B cell (primary cell): ENCODE results near the gene BST2. TPM values are rescaled to one million over a fixed set of nuclear protein-coding genes. Genes with fewer than 3 reads are reported as not detected.

Experiments
- ATAC-seq: fragments of 200-7000 bp; cut with Tn5 transposase; one replicate; pipeline ENCODE4 v1.10.0; 2021; ENCODE audit warnings: low read depth, mild to moderate bottlenecking, moderate number of reproducible peaks, moderate library complexity
- CTCF ChIA-PET: fragments of 350-600 bp; sonication (Branson Sonifier 250); formaldehyde crosslinking; loops from one replicate; lab custom pipeline; 2021; ENCODE audit warnings: antibody characterized with exemption, inconsistent platforms; lab: Charles Lee
- POLR2A ChIA-PET: fragments of 350-600 bp; sonication (Branson Sonifier 250); formaldehyde crosslinking; loops from one replicate; lab custom pipeline; 2021; ENCODE audit warnings: antibody characterized with exemption; lab: Charles Lee
- DNase-seq: peaks from one replicate; pipeline ENCODE4 v3.0.0; 2013
- H2AFZ ChIP-seq: 2 replicates; pipeline ENCODE4 v1.6.1; 2012; ENCODE audit warnings: mild to moderate bottlenecking, low read depth, low read length; ENCODE audit not compliant: insufficient read depth, poor library complexity, severe bottlenecking
- H3K27ac ChIP-seq, 2 donors: 1 replicate in 1 of 2; 2 replicates in 1 of 2; pipeline ENCODE4 v1.5.1; 2012 to 2013; ENCODE audit warnings: low read length in 2 of 2, mild to moderate bottlenecking in 2 of 2, moderate library complexity in 1 of 2
- H3K27me3 ChIP-seq, 4 experiments: fragments of 200-600 bp in 1 of 4; sonication (generic) in 1 of 4; replicated peaks in 1 of 4; 1 replicate in 2 of 4; 2 replicates in 2 of 4; pipeline versions ENCODE4 v1.6.1 to v1.7.0; 2013 to 2016; ENCODE audit warnings: low read length in 3 of 4, mild to moderate bottlenecking in 2 of 4, mixed read lengths in 1 of 4, moderate library complexity in 1 of 4; ENCODE audit not compliant: insufficient read depth in 4 of 4, control insufficient read depth in 3 of 4; ENCODE audit errors: control extremely low read depth in 1 of 4
- H3K36me3 ChIP-seq, 2 experiments: replicated peaks in 1 of 2; 1 replicate in 1 of 2; 2 replicates in 1 of 2; pipeline versions ENCODE4 v1.6.1 to v1.7.1; 2013; ENCODE audit warnings: low read length in 1 of 2; ENCODE audit not compliant: insufficient read depth in 2 of 2, control insufficient read depth in 1 of 2; ENCODE audit errors: control extremely low read depth in 1 of 2, extremely low read depth in 1 of 2
- H3K4me1 ChIP-seq, 2 donors: fragments of 200-600 bp in 1 of 2; sonication (generic) in 1 of 2; 1 replicate in 1 of 2; 2 replicates in 1 of 2; pipeline versions ENCODE4 v1.5.1 to v1.6.1; 2013 to 2017; ENCODE audit warnings: low read length in 2 of 2; ENCODE audit not compliant: control insufficient read depth in 2 of 2, insufficient read depth in 2 of 2
- H3K4me2 ChIP-seq: replicated peaks from 2 replicates; pipeline ENCODE3; 2012; ENCODE audit warnings: mild to moderate bottlenecking, low read depth, low read length; ENCODE audit not compliant: poor library complexity, severe bottlenecking
- H3K4me3 ChIP-seq, 5 experiments: fragments of 200-600 bp in 1 of 5; sonication (generic) in 1 of 5; 1 replicate in 3 of 5; 2 replicates in 2 of 5; pipeline versions ENCODE4 v1.5.1 to v1.7.0; 2011 to 2016; ENCODE audit warnings: low read length in 4 of 5, mild to moderate bottlenecking in 4 of 5, low read depth in 2 of 5, control low read depth in 1 of 5, moderate library complexity in 1 of 5; ENCODE audit not compliant: insufficient read depth in 1 of 5; ENCODE audit errors: control extremely low read depth in 1 of 5, extremely low read depth in 1 of 5
- H3K79me2 ChIP-seq: fragments of 200-600 bp; sonication (generic); one replicate; pipeline ENCODE4 v1.6.0; 2016; ENCODE audit warnings: low read length; ENCODE audit not compliant: control insufficient read depth, insufficient read depth
- H3K9ac ChIP-seq: fragments of 200-600 bp; sonication (generic); 2 replicates; pipeline ENCODE4 v1.6.1; 2017; ENCODE audit warnings: mild to moderate bottlenecking, low read length, moderate library complexity
- H3K9me3 ChIP-seq, 3 donors: one replicate each; pipeline versions ENCODE4 v1.6.1 to v1.7.1; 2013; ENCODE audit warnings: low read length in 2 of 3; ENCODE audit not compliant: control insufficient read depth in 2 of 3, insufficient read depth in 1 of 3; ENCODE audit errors: control extremely low read depth in 1 of 3
- H4K20me1 ChIP-seq: 2 replicates; pipeline ENCODE4 v1.6.0; 2012; ENCODE audit warnings: mild to moderate bottlenecking, low read length; ENCODE audit not compliant: insufficient read depth, control insufficient read depth, poor library complexity, severe bottlenecking
- H3K27ac Mint-ChIP-seq: one replicate; pipeline ENCODE4 v1.8.0; 2021; ENCODE audit warnings: mixed read lengths
- H3K27me3 Mint-ChIP-seq: one replicate; pipeline ENCODE4 v1.8.0; 2021; ENCODE audit warnings: mixed read lengths
- H3K4me1 Mint-ChIP-seq: one replicate; pipeline ENCODE4 v1.8.0; 2021; ENCODE audit warnings: mixed read lengths
- H3K4me3 Mint-ChIP-seq: one replicate; pipeline ENCODE4 v1.8.0; 2021; ENCODE audit warnings: mixed read lengths
- H3K9me3 Mint-ChIP-seq: one replicate; pipeline ENCODE4 v1.8.0; 2022; ENCODE audit warnings: mixed read lengths; ENCODE audit not compliant: insufficient read depth
- CTCF ChIP-seq: fragments of 200-600 bp; IDR thresholded peaks from one replicate; pipeline ENCODE4 v1.8.0; 2022; ENCODE audit warnings: antibody characterized with exemption, mild to moderate bottlenecking
- EZH2 ChIP-seq: IDR thresholded peaks from 2 replicates; pipeline ENCODE4 v1.6.1; 2012; ENCODE audit warnings: borderline replicate concordance, low read depth, mild to moderate bottlenecking, moderate library complexity, low read length; ENCODE audit not compliant: insufficient read depth, poor library complexity, severe bottlenecking
- WGBS: methylation state at CpG from one replicate; pipeline ENCODE4 v1.1.5; 2013; ENCODE audit warnings: missing lambda C conversion rate; ENCODE audit not compliant: insufficient coverage; 5-methylcytosine and 5-hydroxymethylcytosine counted together
- intact Hi-C: fragments of 100-400 bp; cut with micrococcal nuclease; formaldehyde crosslinking; loops from one replicate; pipeline ENCODE4 v1.10.0; 2022
- polyA plus RNA-seq: library from polyadenylated mRNA; depleted of rRNA; stranded (reverse); fragments of >200 nt; gene quantifications from 2 replicates; pipeline ENCODE4 v1.2.3, GENCODE V29; 2012
- total RNA-seq, 2 donors: library from RNA; stranded (reverse); fragments of 120-200 nt in 1 of 2; gene quantifications; 1 replicate in 1 of 2; 2 replicates in 1 of 2; pipeline versions ENCODE4 v1.2.3 to v1.2.4, GENCODE V29; 2013 to 2022

The BST2 gene
- total and polyA plus RNA-seq, 2 donors (not counting 1 experiment from before 2014, with no cell fraction given): 59.7 to 79.5 TPM

- intact Hi-C loops: loop anchor here (1.0 kb wide), 7 partner anchors 14 to 193 kb away; partner anchors contain the start of genes BST2, DDA1, GTPBP3 and MRPL34
- peaks cover 15% of the 10 kb centered on the region for H3K4me1 Mint-ChIP-seq
Observed at GRCh38 chr19:17419154-17419620, 13.8 kb upstream of the BST2 start.

More at GRCh38 chr19:17419154-17419620, 13.8 kb upstream of the BST2 start:
- Histone ChIP-seq H3K4me1 (peaks cover 12 to 16% of the 10 kb centered on the region in 2 donors), H3K4me2 (peak overlapping the region; percentile 98), H3K4me3 (peak overlapping the region; percentile 71 to 89 (median 76)), H2AFZ (peak overlapping the region; percentile 78), H3K9me3 (no peaks in the 10 kb centered on the region), H3K27me3 (no peaks in the 10 kb centered on the region), H3K79me2 (peaks cover 6% of the 10 kb centered on the region), H3K27ac (peak overlapping the region; percentile 33 to 60), H3K9ac (peak overlapping the region; percentile 74), H4K20me1 (no peaks in the 10 kb centered on the region), H3K36me3 (peaks cover 0 to 6% of the 10 kb centered on the region in 2 experiments)
- CTCF ChIA-PET: interaction anchor here (1.0 to 1.8 kb wide), 6 partner anchors 12 to 184 kb away, joined by 3 to 8 read pairs (median 3); partner anchors contain the start of gene BST2
- ATAC-seq (no peak), DNase-seq (no peak)
- no peak for TF ChIP-seq EZH2
- TF ChIP-seq CTCF: no peak
- H3K9me3 Mint-ChIP-seq: no peaks in the 10 kb centered on the region
- WGBS: 41% methylated on average over 4 of the region's 8 CpGs
- H3K4me3 Mint-ChIP-seq: peak overlapping the region; percentile 96
- POLR2A ChIA-PET: interaction anchor here (0.7 to 1.9 kb wide), 10 partner anchors 11 to 785 kb away, joined by 3 to 10 read pairs (median 4); partner anchors contain the start of genes ANO8, BST2 and RPL18A
- H3K27me3 Mint-ChIP-seq: no peaks in the 10 kb centered on the region
- H3K27ac Mint-ChIP-seq: peak overlapping the region; percentile 93
